ENCODE data around the gene POP4. TPM values are rescaled to one million over a fixed set of nuclear protein-coding genes. Genes with fewer than 3 reads are reported as not detected.

Gene POP4
- polyA plus RNA-seq, 1 donor from 2014 or later, result 101 TPM

GRCh38 chr19:29655648-29656335, 49.7 kb downstream of the POP4 start:
- H3F3A ChIP-seq (ENCODE audit: insufficient read depth, low read length, poor library complexity, severe bottlenecking), result no peaks in the 10 kb centered on the region
- no peak overlapping the region for H2AFZ ChIP-seq (ENCODE audit: low read depth, low read length)
- no peaks in the 10 kb centered on the region for H3K27me3 ChIP-seq (ENCODE audit: insufficient read depth, low read depth, low read length)
- H3K9me3 ChIP-seq (ENCODE audit: low read length), result no peaks in the 10 kb centered on the region
- no peak overlapping the region for H3K9ac ChIP-seq (ENCODE audit: low read length)
- TF ChIP-seq TAF1 (IDR thresholded peaks at IDR 0.05; ENCODE audit: low read depth) (no peak), POLR2AphosphoS5 (IDR thresholded peaks at IDR 0.05) (no peak), MXI1 (conservative IDR thresholded peaks at IDR 0.05; ENCODE audit: poor library complexity, severe bottlenecking) (no peak), SMC3 (conservative IDR thresholded peaks at IDR 0.05; ENCODE audit: poor library complexity) (no peak), RAD21 (conservative IDR thresholded peaks at IDR 0.05) (no peak), CTCF (IDR thresholded peaks at IDR 0.05; ENCODE audit: poor library complexity, severe bottlenecking) (no peak), EP300 (conservative IDR thresholded peaks at IDR 0.05; ENCODE audit: poor library complexity, severe bottlenecking) (no peak), EZH2 (IDR thresholded peaks at IDR 0.05; ENCODE audit: borderline replicate concordance, insufficient read depth, low read length, poor library complexity, severe bottlenecking) (no peak)
- TF ChIP-seq, protein P1, sequence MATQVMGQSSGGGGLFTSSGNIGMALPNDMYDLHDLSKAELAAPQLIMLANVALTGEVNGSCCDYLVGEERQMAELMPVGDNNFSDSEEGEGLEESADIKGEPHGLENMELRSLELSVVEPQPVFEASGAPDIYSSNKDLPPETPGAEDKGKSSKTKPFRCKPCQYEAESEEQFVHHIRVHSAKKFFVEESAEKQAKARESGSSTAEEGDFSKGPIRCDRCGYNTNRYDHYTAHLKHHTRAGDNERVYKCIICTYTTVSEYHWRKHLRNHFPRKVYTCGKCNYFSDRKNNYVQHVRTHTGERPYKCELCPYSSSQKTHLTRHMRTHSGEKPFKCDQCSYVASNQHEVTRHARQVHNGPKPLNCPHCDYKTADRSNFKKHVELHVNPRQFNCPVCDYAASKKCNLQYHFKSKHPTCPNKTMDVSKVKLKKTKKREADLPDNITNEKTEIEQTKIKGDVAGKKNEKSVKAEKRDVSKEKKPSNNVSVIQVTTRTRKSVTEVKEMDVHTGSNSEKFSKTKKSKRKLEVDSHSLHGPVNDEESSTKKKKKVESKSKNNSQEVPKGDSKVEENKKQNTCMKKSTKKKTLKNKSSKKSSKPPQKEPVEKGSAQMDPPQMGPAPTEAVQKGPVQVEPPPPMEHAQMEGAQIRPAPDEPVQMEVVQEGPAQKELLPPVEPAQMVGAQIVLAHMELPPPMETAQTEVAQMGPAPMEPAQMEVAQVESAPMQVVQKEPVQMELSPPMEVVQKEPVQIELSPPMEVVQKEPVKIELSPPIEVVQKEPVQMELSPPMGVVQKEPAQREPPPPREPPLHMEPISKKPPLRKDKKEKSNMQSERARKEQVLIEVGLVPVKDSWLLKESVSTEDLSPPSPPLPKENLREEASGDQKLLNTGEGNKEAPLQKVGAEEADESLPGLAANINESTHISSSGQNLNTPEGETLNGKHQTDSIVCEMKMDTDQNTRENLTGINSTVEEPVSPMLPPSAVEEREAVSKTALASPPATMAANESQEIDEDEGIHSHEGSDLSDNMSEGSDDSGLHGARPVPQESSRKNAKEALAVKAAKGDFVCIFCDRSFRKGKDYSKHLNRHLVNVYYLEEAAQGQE (IDR thresholded peaks at IDR 0.05; ENCODE audit: borderline replicate concordance), result no peak
- H4K20me1 ChIP-seq (ENCODE audit: insufficient read depth), result no peaks in the 10 kb centered on the region
- H3K4me3 ChIP-seq (ENCODE audit: low read length), result no peak overlapping the region
- no peaks in the 10 kb centered on the region for H3K9me2 ChIP-seq (ENCODE audit: insufficient read depth, low read length)
- H3K36me3 ChIP-seq (ENCODE audit: insufficient read depth, low read length), result no peaks in the 10 kb centered on the region
- no peaks in the 10 kb centered on the region for H3K79me2 ChIP-seq (replicated peaks; ENCODE audit: insufficient read depth, low read length)
- no peak overlapping the region for H3K27ac ChIP-seq (ENCODE audit: low read length)
- H3K4me2 ChIP-seq (ENCODE audit: low read length), result no peak overlapping the region

GRCh38 chr19:29658221-29658991, 52.3 kb downstream of the POP4 start:
- no peaks in the 10 kb centered on the region for H3F3A ChIP-seq (ENCODE audit: insufficient read depth, low read length, poor library complexity, severe bottlenecking)
- H3K4me2 ChIP-seq (ENCODE audit: low read length), result no peak overlapping the region
- no peaks in the 10 kb centered on the region for H3K36me3 ChIP-seq (ENCODE audit: insufficient read depth, low read length)
- H3K79me2 ChIP-seq (replicated peaks; ENCODE audit: insufficient read depth, low read length), result no peaks in the 10 kb centered on the region
- no peaks in the 10 kb centered on the region for H3K9me2 ChIP-seq (ENCODE audit: insufficient read depth, low read length)
- H3K27me3 ChIP-seq (ENCODE audit: insufficient read depth, low read depth, low read length), result no peaks in the 10 kb centered on the region
- no peaks in the 10 kb centered on the region for H3K9me3 ChIP-seq (ENCODE audit: low read length)
- H3K27ac ChIP-seq (ENCODE audit: low read length), result no peak overlapping the region
- no peak overlapping the region for H3K9ac ChIP-seq (ENCODE audit: low read length)
- no peak overlapping the region for H2AFZ ChIP-seq (ENCODE audit: low read depth, low read length)
- H3K4me3 ChIP-seq (ENCODE audit: low read length), result no peak overlapping the region
- TF ChIP-seq, protein P1 (IDR thresholded peaks at IDR 0.05; ENCODE audit: borderline replicate concordance), result no peak
- TF ChIP-seq SMC3 (conservative IDR thresholded peaks at IDR 0.05; ENCODE audit: poor library complexity) (no peak), CTCF (IDR thresholded peaks at IDR 0.05; ENCODE audit: poor library complexity, severe bottlenecking) (no peak), EZH2 (IDR thresholded peaks at IDR 0.05; ENCODE audit: borderline replicate concordance, insufficient read depth, low read length, poor library complexity, severe bottlenecking) (no peak)
- H4K20me1 ChIP-seq (ENCODE audit: insufficient read depth), result no peaks in the 10 kb centered on the region
